Prostate gland (tissue), 2 donors: Measurements from ENCODE around the gene WDR62.

Source experiments
- POLR2A ChIP-seq: fragments of 450-650 bp; IDR thresholded peaks from one replicate; pipeline ENCODE4 v1.6.1; 2016; ENCODE audit warnings: antibody characterized with exemption, mild to moderate bottlenecking
- POLR2AphosphoS5 ChIP-seq: sonication (generic); formaldehyde crosslinking; IDR thresholded peaks from one replicate; pipeline ENCODE4 v1.6.1; 2017; ENCODE audit warnings: antibody characterized with exemption
- TF ChIP-seq, protein P1 (sequence below), 4 experiments: fragments of 200-600 bp in 2 of 4; fragments of 450-650 bp in 2 of 4; sonication (generic) in 2 of 4; IDR thresholded peaks; 1 replicate in 3 of 4; 2 replicates in 1 of 4; pipeline ENCODE4 v1.5.1; 2016 to 2019; ENCODE audit warnings: antibody characterized with exemption in 4 of 4, mild to moderate bottlenecking in 2 of 4, moderate library complexity in 2 of 4

DNA sequence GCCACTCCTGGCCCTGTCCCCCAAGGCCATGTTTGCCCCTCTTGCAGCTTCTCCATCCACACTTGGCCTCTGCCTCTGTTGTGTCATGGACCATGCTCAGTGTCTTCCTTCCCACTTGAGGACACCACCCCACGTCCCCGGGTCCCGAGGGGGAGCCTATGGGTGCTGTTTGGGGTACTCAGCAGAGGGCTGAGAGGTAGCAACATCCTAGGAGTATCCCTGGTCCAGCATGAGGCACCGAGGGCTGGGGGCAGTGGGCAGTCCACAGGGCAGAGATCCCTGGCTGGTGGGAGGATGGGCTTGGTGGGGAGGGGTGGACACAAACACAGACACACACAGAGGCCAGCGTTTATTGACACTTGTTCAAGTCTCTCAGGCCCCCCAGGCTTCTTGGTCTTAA lies 95.9 kb downstream of the WDR62 start:
- TF ChIP-seq POLR2A (no peak), POLR2AphosphoS5 (no peak)
- TF ChIP-seq, protein P1, sequence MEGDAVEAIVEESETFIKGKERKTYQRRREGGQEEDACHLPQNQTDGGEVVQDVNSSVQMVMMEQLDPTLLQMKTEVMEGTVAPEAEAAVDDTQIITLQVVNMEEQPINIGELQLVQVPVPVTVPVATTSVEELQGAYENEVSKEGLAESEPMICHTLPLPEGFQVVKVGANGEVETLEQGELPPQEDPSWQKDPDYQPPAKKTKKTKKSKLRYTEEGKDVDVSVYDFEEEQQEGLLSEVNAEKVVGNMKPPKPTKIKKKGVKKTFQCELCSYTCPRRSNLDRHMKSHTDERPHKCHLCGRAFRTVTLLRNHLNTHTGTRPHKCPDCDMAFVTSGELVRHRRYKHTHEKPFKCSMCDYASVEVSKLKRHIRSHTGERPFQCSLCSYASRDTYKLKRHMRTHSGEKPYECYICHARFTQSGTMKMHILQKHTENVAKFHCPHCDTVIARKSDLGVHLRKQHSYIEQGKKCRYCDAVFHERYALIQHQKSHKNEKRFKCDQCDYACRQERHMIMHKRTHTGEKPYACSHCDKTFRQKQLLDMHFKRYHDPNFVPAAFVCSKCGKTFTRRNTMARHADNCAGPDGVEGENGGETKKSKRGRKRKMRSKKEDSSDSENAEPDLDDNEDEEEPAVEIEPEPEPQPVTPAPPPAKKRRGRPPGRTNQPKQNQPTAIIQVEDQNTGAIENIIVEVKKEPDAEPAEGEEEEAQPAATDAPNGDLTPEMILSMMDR (IDR thresholded peaks at IDR 0.05) = no peak
